ENCODE results near the gene BOD1L2. TPM values are rescaled to one million over a fixed set of nuclear protein-coding genes. Genes with fewer than 3 reads are reported as not detected.

Gene BOD1L2
- total and polyA plus RNA-seq, 9 donors, result not detected

DNA sequence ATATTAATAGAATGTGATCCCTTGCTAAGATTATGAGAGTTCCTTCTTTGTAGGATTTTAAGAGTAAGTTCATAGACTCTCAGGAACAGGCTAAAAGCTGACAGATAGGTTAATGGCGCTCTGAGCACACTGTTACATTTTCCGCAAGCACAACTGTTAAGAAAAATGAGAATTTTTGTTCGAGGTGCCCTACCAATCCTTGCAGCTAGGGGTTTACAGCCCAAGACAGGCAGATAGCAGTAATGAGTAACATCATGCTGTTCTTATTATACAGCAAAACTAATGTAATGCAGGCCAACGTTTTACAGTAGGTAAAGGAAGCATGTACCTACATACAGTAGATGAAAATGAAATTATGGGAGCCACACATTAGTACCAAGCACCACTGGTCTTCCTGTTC is 11.2 kb upstream of the BOD1L2 start:
- Histone ChIP-seq H3K27ac (no peak overlapping the region), H3K27me3 (no peaks in the 10 kb centered on the region), H3K4me1 (ENCODE audit: insufficient read depth) (no peaks in the 10 kb centered on the region), H3K9me3 (no peaks in the 10 kb centered on the region), H3K36me3 (no peaks in the 10 kb centered on the region), H3K4me3 (no peak overlapping the region)
- no peak for DNase-seq
- TF ChIP-seq EP300 (IDR thresholded peaks at IDR 0.05) (no peak), POLR2A (IDR thresholded peaks at IDR 0.05) (no peak)
- TF ChIP-seq, protein P1, sequence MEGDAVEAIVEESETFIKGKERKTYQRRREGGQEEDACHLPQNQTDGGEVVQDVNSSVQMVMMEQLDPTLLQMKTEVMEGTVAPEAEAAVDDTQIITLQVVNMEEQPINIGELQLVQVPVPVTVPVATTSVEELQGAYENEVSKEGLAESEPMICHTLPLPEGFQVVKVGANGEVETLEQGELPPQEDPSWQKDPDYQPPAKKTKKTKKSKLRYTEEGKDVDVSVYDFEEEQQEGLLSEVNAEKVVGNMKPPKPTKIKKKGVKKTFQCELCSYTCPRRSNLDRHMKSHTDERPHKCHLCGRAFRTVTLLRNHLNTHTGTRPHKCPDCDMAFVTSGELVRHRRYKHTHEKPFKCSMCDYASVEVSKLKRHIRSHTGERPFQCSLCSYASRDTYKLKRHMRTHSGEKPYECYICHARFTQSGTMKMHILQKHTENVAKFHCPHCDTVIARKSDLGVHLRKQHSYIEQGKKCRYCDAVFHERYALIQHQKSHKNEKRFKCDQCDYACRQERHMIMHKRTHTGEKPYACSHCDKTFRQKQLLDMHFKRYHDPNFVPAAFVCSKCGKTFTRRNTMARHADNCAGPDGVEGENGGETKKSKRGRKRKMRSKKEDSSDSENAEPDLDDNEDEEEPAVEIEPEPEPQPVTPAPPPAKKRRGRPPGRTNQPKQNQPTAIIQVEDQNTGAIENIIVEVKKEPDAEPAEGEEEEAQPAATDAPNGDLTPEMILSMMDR (IDR thresholded peaks at IDR 0.05), result no peak
- intact Hi-C loops (cut with DNase I), result no loop called here
- WGBS, 3 donors, result 44 to 64% (median 59%) methylated on average over 4 of the region's 4 CpGs

DNA sequence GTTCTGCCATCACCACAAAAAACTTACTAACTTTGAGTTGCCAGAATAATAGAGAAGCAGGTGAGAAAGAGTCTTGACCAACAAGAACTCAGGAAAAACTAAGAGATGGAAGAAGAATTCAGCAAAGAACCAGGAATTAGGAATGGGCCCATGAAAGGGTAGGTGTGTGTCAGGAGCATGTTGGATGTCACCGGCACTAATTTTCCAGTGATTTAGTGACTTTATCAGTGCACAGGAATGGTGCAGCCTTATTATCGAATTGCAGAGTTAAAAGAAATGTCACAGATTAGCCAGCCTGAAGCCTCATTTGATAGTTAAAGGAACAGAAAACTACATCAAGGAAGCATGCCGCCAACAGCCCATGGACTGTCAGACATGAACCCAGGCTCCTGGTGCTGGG is 9.0 kb upstream of the BOD1L2 start:
- intact Hi-C loops (cut with DNase I), result no loop called here
- Histone ChIP-seq H3K4me1 (ENCODE audit: insufficient read depth) (no peaks in the 10 kb centered on the region), H3K27ac (no peak overlapping the region), H3K9me3 (no peaks in the 10 kb centered on the region), H3K4me3 (no peak overlapping the region), H3K27me3 (no peaks in the 10 kb centered on the region), H3K36me3 (no peaks in the 10 kb centered on the region)
- WGBS, 3 donors, result 46 to 65% (median 64%) methylated on average over 3 of the region's 3 CpGs
- TF ChIP-seq, protein P1 (IDR thresholded peaks at IDR 0.05), result no peak
- no peak for TF ChIP-seq POLR2A (IDR thresholded peaks at IDR 0.05)
- no peak for TF ChIP-seq EP300 (IDR thresholded peaks at IDR 0.05)
- DNase-seq, result no peak

DNA sequence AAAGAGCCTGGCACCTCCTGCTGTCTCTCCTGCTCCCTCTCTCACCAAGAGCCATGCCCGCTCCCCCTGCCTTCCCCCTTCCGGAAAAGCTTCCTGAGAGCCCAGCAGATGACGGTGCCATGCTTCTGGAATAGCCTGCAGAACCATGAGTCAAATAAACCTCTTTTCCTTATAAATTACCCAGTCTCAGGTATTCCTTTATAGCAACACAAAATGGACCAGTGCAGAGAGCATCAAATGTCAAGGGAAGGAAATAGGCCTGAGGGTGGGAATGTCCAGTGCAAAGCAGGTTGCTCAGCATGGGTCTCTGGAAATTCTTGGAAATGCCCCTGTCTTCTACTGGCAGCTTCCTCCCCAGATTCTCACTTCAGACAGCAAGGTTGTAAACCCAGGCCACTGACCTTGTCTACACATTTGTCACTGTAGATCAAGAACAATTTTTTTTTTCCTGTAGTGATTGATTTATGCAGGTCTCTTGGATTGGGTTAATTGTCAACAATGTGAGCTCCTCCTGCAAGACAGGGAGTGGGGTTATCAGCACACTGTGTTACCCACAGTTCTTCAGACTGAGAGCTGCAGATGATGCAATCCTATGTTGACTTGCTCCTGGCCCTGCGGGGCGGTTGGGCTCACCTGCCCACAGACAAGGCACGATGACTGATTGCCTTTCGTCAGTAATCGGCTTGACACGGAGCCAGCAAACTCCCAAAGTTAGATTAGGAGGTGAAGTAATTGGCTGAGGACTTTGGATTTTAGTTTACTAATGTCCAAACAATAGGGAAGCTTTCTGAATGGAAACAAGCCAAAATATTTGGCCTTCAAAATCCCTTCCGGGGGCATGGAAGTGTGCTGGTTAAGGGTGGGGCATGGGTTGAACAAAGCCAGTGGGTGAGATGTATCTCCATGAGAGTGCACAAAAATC is 5.4 kb upstream of the BOD1L2 start:
- intact Hi-C loops (cut with DNase I), result no loop called here

DNA sequence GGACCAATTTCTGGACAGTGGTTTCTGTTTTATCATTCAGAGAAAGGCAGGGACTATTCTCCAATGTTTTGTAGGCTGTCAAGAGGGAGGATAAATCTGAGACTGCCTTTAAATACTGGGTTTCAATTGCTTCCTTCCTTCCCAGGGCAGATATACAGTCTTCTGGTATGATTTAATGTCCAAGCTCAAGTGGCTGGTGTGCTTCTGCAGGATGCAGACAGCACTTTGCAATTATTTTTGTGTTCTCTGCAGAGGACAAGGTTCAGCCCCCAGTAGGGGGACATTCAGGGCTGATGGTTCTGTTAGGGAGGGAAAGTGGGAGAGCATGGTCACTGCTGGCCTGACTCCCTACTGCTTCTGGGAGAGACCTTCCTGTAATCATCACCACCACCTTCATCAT is 4.6 kb upstream of the BOD1L2 start:
- Histone ChIP-seq H3K9me3 (no peaks in the 10 kb centered on the region), H3K36me3 (no peaks in the 10 kb centered on the region), H3K27me3 (no peaks in the 10 kb centered on the region), H3K4me1 (ENCODE audit: insufficient read depth) (no peaks in the 10 kb centered on the region), H3K4me3 (no peak overlapping the region), H3K27ac (no peak overlapping the region)
- intact Hi-C loops (cut with DNase I), result no loop called here
- TF ChIP-seq POLR2A (IDR thresholded peaks at IDR 0.05), result no peak
- TF ChIP-seq EP300 (IDR thresholded peaks at IDR 0.05), result no peak
- TF ChIP-seq, protein P1 (IDR thresholded peaks at IDR 0.05), result no peak
- DNase-seq, result no peak

More for the DNA sequence above, 5.4 kb upstream of the BOD1L2 start:
- no peak overlapping the region for H3K27ac ChIP-seq
- H3K36me3 ChIP-seq, result no peaks in the 10 kb centered on the region
- no peaks in the 10 kb centered on the region for H3K9me3 ChIP-seq
- no peak overlapping the region for H3K4me3 ChIP-seq
- H3K4me1 ChIP-seq (ENCODE audit: insufficient read depth), result no peaks in the 10 kb centered on the region
- TF ChIP-seq POLR2A (IDR thresholded peaks at IDR 0.05) (no peak), EP300 (IDR thresholded peaks at IDR 0.05) (no peak)
- TF ChIP-seq, protein P1 (IDR thresholded peaks at IDR 0.05), result no peak
- no peaks in the 10 kb centered on the region for H3K27me3 ChIP-seq
- peak in 2 of 5 donors; percentile 18 to 19 for DNase-seq
- 27 to 34% (median 29%) methylated on average over 10 of the region's 10 CpGs for WGBS, 3 donors

Data from ovary (tissue), 9 donors.